Activated naive CD4-positive, alpha-beta T cell (primary cell): ENCODE measurements around the gene ITGB5.
"Not testable (repeated sequence)": the region's sequence is repeated elsewhere in the genome, so short reads cannot be mapped to it uniquely, and the experiment has no call there.

Source experiments
- DNase-seq, 4 experiments: peaks; one replicate each; lab custom pipeline; 2025; lab: John Stamatoyannopoulos, UW

The ITGB5 gene

GRCh38 chr3:124788254-124788745 lies 98.9 kb downstream of the ITGB5 start:
- DNase-seq: no peak

GRCh38 chr3:124787476-124788195 lies 99.5 kb downstream of the ITGB5 start:
- DNase-seq: no peak

- no peak for DNase-seq
Measured at GRCh38 chr3:124786511-124787241, 100.5 kb downstream of the ITGB5 start.

GRCh38 chr3:124785973-124786372 lies 101.2 kb downstream of the ITGB5 start:
- DNase-seq: no peak

GRCh38 chr3:124784686-124785382 lies 102.3 kb downstream of the ITGB5 start:
- no peak for DNase-seq

GRCh38 chr3:124783696-124784095 lies 103.5 kb downstream of the ITGB5 start:
- DNase-seq: no peak

GRCh38 chr3:124782377-124782712 lies 104.8 kb downstream of the ITGB5 start:
- DNase-seq: not testable (repeated sequence)

GRCh38 chr3:124781476-124782376 lies 105.4 kb downstream of the ITGB5 start:
- no peak for DNase-seq

GRCh38 chr3:124780761-124781475 lies 106.2 kb downstream of the ITGB5 start:
- no peak for DNase-seq

- DNase-seq: no peak
Measured at GRCh38 chr3:124780356-124780755, 106.8 kb downstream of the ITGB5 start.

- no peak for DNase-seq
Measured at GRCh38 chr3:124779751-124780191, 107.4 kb downstream of the ITGB5 start.

GRCh38 chr3:124779116-124779515 lies 108.0 kb downstream of the ITGB5 start:
- no peak for DNase-seq

GRCh38 chr3:124777762-124778470 lies 109.2 kb downstream of the ITGB5 start:
- DNase-seq: no peak

GRCh38 chr3:124776856-124777255 lies 110.3 kb downstream of the ITGB5 start:
- DNase-seq: no peak

GRCh38 chr3:124775877-124776276 lies 111.3 kb downstream of the ITGB5 start:
- no peak for DNase-seq

GRCh38 chr3:124774841-124775402 lies 112.2 kb downstream of the ITGB5 start:
- DNase-seq: no peak

- no peak for DNase-seq
Measured at GRCh38 chr3:124774327-124774718, 112.8 kb downstream of the ITGB5 start.

GRCh38 chr3:124773351-124774326 lies 113.5 kb downstream of the ITGB5 start:
- no peak for DNase-seq
